ENCODE measurements around the gene OSBPL7. TPM values are rescaled to one million over a fixed set of nuclear protein-coding genes. Genes with fewer than 3 reads are reported as not detected.

OSBPL7 gene
- total RNA-seq, 4 donors from 2014 or later, result 1.1 to 4.6 (median 1.6) TPM

DNA sequence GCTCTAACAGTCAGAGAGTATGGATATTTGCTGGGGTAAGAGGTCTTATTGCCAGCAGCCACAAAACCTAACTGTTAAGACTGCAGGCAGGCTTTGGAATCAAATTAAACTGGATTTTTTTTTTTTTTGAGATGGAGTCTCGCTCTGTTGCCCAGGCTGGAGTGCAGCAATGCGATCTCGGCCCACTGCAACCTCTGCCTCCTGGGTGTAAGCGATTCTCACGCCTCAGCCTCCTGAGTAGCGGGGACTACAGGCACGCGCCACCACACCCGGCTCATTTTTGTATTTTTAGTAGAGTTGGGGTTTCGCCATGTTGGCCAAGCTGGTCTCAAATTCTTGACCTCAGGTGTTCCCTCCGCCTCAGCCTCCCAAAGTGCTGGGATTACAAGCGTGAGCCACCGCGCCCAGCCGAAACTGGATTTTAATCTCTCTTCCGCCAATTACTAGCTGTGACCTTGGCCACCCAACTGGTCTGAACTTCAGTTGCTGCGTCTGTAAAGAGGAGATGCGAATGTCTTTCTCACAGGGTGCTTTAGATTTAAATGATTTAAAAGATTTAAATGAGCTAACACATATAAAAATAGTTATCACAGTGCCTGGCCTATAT lies 8.9 kb upstream of the OSBPL7 start:
- H3K4me1 ChIP-seq, result peaks cover 7 to 29% (median 19%) of the 10 kb centered on the region in 3 donors
- peak overlapping the region; percentile 75 to 88 (median 82) for H3K27ac ChIP-seq
- no peaks in the 10 kb centered on the region for H3K9me3 ChIP-seq
- peak overlapping the region; percentile 66 to 97 (median 79) for H3K4me3 ChIP-seq
- H3K27me3 ChIP-seq, result no peaks in the 10 kb centered on the region
- DNase-seq, result no peak
- intact Hi-C loops (cut with DNase I), result no loop called here
- 53 to 63% methylated on average over 10 to 15 of the region's 18 CpGs for WGBS, 2 donors
- TF ChIP-seq, protein P1, sequence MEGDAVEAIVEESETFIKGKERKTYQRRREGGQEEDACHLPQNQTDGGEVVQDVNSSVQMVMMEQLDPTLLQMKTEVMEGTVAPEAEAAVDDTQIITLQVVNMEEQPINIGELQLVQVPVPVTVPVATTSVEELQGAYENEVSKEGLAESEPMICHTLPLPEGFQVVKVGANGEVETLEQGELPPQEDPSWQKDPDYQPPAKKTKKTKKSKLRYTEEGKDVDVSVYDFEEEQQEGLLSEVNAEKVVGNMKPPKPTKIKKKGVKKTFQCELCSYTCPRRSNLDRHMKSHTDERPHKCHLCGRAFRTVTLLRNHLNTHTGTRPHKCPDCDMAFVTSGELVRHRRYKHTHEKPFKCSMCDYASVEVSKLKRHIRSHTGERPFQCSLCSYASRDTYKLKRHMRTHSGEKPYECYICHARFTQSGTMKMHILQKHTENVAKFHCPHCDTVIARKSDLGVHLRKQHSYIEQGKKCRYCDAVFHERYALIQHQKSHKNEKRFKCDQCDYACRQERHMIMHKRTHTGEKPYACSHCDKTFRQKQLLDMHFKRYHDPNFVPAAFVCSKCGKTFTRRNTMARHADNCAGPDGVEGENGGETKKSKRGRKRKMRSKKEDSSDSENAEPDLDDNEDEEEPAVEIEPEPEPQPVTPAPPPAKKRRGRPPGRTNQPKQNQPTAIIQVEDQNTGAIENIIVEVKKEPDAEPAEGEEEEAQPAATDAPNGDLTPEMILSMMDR (IDR thresholded peaks at IDR 0.05), result no peak
- no peak for TF ChIP-seq POLR2A (IDR thresholded peaks at IDR 0.05)
- H3K36me3 ChIP-seq, result peaks cover 13 to 36% (median 25%) of the 10 kb centered on the region in 3 donors

DNA sequence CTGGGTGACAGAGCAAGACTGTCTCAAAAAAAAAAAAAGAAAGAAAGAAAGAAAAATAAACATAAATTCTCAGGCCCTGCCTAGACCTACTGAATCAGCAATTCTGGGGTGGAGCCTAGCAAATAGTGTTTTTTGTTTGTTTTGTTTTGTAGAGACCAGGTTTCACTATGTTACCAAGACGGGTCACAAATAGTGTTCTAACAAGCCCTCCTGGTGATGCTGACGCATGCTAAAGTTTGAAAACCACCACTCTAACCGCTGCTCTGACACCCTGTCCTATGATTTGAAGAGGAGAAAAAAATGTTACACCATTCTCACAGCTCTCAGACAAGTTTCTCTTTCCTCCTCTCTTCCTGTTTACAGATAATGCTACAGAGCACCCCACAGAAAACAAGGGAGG lies 8.3 kb upstream of the OSBPL7 start:
- intact Hi-C loops (cut with DNase I), result no loop called here
- peak overlapping the region in 2 of 4 donors; percentile 86 to 88 for H3K27ac ChIP-seq

DNA sequence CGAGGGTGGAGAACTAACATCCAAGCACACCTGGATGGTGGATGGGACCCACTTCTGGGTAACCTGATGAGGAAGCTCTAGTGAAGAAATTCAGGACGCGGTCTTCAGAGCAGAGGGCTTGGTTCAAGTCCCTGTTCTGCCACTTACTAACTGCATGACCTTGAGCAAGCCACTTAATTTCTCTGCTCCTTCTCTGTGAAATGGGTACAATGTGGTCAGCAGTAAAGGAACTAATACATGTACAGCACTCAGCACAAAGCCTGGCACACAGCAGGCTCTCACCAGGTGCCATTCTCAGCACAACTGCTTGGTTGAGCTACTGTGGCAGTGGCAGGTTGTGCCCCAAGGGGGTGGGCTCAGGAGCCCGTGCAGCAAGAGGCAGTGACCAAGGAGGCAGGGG lies 1.9 kb upstream of the OSBPL7 start:
- Histone ChIP-seq H3K27ac (no peak overlapping the region), H3K9me3 (no peaks in the 10 kb centered on the region), H3K36me3 (peaks cover 24 to 69% (median 40%) of the 10 kb centered on the region in 3 donors), H3K4me1 (peaks cover 20 to 30% (median 21%) of the 10 kb centered on the region in 3 donors), H3K27me3 (no peaks in the 10 kb centered on the region), H3K4me3 (no peak overlapping the region)
- TF ChIP-seq POLR2A (IDR thresholded peaks at IDR 0.05), result no peak
- TF ChIP-seq, protein P1 (IDR thresholded peaks at IDR 0.05), result no peak
- 81 to 94% methylated on average over 3 of the region's 4 CpGs for WGBS, 2 donors
- intact Hi-C loops (cut with DNase I), result no loop called here
- no peak for DNase-seq

More for the DNA sequence above, 8.3 kb upstream of the OSBPL7 start:
- H3K4me1 ChIP-seq, result peaks cover 7 to 29% (median 19%) of the 10 kb centered on the region in 3 donors
- no peak overlapping the region for H3K4me3 ChIP-seq
- TF ChIP-seq, protein P1 (IDR thresholded peaks at IDR 0.05), result no peak
- TF ChIP-seq POLR2A (IDR thresholded peaks at IDR 0.05), result peak in 1 of 4 donors; percentile 25
- H3K9me3 ChIP-seq, result no peaks in the 10 kb centered on the region
- WGBS, 2 donors, result 51 to 78% methylated on average over 3 of the region's 3 CpGs
- no peaks in the 10 kb centered on the region for H3K27me3 ChIP-seq
- H3K36me3 ChIP-seq, result peaks cover 13 to 41% (median 28%) of the 10 kb centered on the region in 3 donors
- no peak for DNase-seq

DNA sequence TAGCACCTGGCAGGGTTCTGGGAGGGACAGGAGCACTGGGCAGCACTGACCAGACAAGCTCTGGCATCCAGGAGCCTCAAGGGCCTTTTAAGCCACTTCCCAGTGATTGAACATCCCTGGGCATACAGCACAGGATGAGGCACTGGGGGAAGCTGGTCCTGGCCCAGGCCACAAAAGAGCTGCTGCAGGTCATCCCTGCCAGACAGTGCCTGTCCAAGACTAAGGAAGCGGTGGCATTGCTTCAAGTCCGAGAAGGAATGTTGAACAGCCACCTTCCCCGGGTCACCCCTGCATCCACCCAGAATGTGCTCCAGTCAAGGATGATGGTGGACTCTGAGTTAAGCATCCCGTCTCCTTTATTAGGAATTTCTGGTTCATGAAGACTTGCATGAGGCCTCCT lies 1.2 kb upstream of the OSBPL7 start:
- intact Hi-C loops (cut with DNase I), result no loop called here
- Histone ChIP-seq H3K4me1 (peaks cover 20 to 30% (median 21%) of the 10 kb centered on the region in 3 donors), H3K27ac (no peak overlapping the region), H3K27me3 (no peaks in the 10 kb centered on the region), H3K9me3 (no peaks in the 10 kb centered on the region), H3K36me3 (peaks cover 24 to 69% (median 39%) of the 10 kb centered on the region in 3 donors), H3K4me3 (no peak overlapping the region)
- WGBS, 2 donors, result 96% methylated on average over 4 of the region's 4 CpGs; no CpG with 5 or more reads in 1 of the 2 donors
- DNase-seq, result no peak
- TF ChIP-seq POLR2A (IDR thresholded peaks at IDR 0.05), result no peak
- TF ChIP-seq, protein P1 (IDR thresholded peaks at IDR 0.05), result no peak

DNA sequence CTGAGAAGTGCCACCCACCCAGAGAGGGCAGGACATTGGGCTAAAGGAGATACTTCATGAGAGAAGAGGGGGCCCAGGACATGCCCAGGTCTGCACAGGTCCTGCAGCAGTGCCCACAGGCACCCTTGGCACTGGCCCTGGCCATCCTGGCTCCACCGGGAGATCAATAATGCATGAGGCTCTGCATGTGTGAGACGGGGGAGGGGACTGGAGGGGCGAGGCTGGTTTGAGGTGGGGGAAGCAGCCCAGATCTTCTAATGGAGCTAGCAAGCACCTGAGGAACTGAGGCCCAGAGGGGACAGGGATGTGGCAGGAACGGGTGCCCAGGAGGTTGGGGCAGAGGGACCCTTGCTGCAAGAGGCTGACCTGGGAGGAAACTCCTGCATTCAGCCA lies 567 bp downstream of the OSBPL7 start:
- H3K27ac ChIP-seq, result peak overlapping the region; percentile 50 to 64 (median 61)
- H3K9me3 ChIP-seq, result no peaks in the 10 kb centered on the region
- WGBS, 2 donors, result 0 to 11% methylated on average over 4 of the region's 4 CpGs
- TF ChIP-seq POLR2A (IDR thresholded peaks at IDR 0.05), result no peak
- TF ChIP-seq, protein P1 (IDR thresholded peaks at IDR 0.05), result no peak
- intact Hi-C loops (cut with DNase I), result no loop called here
- H3K36me3 ChIP-seq, result peaks cover 11 to 69% (median 24%) of the 10 kb centered on the region in 3 donors
- DNase-seq, result no peak
- H3K4me1 ChIP-seq, result peaks cover 20 to 30% (median 21%) of the 10 kb centered on the region in 3 donors
- H3K27me3 ChIP-seq, result no peaks in the 10 kb centered on the region
- H3K4me3 ChIP-seq, result peak overlapping the region; percentile 35 to 69 (median 54)

Data from esophagus squamous epithelium (tissue), 5 donors.